HG03039 (cell line): ENCODE measurements around the gene PDCD1.
"Not testable (repeated sequence)": the region's sequence is repeated elsewhere in the genome, so short reads cannot be mapped to it uniquely, and the experiment has no call there.

Experiments used
- ATAC-seq: cut with Tn5 transposase; IDR thresholded peaks from one replicate; pipeline ENCODE4 v1.9.1; 2021; ENCODE audit warnings: mild to moderate bottlenecking, moderate library complexity; ENCODE audit not compliant: unreplicated experiment

PDCD1 gene

GRCh38 chr2:241879326-241879725 is 20.6 kb upstream of the PDCD1 start:
- no peak for ATAC-seq

GRCh38 chr2:241877989-241878970 is 19.6 kb upstream of the PDCD1 start:
- no peak for ATAC-seq

DNA sequence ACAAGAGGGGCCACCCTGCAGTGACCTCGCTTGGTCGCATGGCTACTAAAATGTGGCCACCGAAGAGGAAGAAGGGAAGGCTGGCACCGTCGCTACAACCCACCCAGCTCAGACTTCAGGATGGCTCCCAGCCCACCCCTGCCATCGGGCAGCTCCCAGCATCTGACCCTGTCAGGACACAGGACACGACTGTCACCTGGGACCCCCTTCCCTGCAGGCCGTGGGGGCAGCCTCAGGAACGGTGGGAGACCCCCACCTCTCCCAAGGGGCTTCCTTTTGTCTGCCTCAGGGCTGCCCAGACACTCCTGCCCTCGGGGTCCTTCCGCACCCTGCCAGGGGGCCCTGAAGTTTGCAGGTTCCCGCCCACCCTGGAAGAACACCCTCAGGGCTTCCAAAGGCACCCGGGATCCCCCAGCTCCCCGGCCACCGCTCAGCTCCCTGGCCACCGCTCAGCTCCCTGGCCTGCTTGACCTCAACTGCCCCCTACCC is 18.5 kb upstream of the PDCD1 start:
- ATAC-seq, result no peak

GRCh38 chr2:241876528-241877196 is 18.0 kb upstream of the PDCD1 start:
- no peak for ATAC-seq

- not testable (repeated sequence) for ATAC-seq
Measured at GRCh38 chr2:241875754-241876527, 17.2 kb upstream of the PDCD1 start.

DNA sequence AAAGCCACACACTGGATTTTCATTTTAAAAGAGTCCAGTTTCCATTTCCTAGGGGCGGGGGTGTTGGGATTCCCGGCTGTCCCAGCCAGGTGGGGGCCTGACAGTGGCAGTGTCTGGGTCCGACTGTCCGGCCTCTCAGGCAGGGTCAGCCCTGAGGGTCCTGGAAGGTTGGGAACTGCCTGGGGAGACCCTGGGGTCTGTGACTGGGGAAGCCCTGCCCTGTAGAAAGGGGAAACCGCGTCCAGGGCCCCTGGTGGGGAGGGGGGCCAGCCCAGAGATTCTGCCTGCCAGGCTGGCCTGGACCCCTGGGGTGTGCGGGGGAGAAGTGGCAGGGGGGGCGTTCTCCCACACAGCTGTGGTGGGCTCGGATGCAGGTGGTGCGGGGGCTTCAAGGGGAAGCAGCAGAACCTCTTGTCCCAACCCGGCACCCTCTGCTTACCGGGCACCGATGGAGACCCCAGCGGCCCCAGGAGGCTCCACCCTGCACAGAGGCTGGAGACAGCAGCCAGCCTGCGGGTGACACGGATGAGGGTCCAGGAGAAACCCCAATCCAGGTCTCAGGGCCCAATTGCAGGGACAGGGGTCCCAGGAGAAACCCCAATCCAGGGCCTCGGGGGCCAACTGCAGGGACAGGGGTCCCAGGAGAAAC is 15.7 kb upstream of the PDCD1 start:
- ATAC-seq, result no peak

DNA sequence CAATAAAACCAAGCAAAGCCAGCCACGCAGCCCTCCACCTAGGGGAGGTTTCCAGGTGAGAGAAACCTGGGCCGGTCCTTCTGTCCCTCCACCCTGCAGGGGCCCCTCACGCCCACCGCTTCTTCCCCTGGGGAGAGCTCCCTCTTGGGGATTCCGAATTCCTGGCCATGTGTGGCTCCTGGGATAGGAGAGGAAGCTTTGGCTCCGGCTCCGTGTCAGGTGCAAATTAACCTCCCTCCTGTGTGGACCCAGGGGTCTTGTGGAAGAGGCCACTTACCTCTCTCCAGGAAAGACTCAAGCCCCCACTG is 15.1 kb upstream of the PDCD1 start:
- ATAC-seq, result no peak

DNA sequence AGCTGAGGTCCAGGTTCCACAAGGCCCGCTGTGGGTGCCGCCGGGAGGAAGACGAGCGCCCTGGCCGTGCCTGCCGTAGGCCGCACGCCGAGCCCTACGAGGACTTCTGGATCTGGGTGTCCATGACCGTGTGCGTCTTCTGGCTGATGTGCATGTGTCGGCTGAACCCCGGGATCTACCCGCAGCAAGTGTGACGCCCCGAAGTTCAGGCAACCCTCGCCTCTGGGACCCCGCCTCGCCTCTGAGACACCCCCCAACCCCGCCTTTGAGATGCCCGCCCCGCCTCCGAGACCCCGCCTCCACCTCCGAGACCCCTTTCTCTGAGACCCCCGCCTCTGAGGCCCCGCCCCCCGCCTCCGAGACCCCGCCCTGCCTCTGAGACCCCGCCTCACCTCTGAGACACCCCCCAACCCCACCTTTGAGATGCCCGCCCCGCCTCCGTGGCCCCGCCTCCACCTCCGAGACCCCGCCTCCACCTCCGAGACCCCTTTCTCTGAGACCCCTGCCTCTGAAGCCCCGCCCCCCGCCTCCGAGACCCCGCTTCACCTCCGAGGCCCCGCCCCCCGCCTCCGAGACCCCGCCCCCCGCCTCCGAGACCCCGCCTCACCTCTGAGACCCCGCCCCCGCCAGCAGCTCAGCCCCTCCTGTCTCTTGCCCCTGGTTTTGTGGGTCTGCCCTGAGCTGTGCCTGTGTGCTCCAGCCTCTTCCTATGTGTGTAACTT is 14.5 kb upstream of the PDCD1 start:
- ATAC-seq, result no peak

DNA sequence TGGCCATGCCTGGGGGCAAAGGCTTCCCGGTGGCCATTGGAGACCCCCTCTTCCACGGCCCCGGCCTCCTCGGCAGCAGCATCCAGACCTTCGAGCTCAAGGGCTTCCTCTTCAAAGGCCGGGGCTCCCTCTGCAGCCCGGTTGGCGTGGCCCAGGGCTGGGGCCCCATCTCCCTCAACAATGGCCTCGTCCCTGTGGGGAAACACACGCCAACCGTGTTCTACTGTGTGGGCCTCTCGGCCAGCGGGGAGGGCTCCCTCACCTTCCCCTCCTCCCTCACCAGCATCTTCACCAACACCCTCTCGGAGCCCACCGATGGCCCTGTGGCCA is 13.6 kb upstream of the PDCD1 start:
- no peak for ATAC-seq

DNA sequence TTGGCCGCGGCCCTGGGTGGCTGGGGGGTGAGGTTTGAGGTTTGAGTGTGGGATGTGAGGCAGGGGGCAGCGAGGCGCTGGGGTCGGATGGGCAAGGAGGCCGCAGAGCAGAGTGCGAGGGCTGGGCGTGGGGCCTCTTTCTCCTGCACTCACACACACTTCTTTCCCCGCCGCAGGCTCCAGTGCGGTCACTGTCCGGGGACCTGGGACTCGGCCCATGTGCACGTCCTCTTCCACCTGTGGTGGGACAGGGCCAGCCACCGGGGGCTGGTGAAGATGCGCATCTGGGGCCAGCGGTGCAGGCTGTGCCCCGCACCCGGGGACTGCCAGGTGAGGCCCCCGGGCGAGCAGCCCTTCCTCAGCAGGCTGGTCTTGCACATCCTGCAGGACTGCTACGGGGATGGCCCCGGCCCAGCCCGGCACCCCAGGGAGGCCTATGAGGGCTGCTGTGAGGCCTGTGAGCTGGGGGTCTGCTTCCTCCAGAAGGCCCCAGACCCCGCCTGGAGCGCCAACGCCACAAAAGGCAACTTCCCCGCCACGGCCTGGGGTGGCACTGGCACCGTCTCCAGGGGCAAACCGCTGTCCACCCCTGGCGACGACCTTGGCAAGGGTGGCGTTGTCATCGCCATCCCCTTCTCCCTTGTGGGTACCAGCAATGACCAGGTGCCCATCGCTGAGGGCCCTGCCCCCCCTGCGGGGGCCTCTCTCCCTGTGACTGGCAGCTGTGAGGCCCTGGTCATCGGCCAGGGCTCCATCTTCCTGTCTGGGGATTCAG is 13.0 kb upstream of the PDCD1 start:
- no peak for ATAC-seq

DNA sequence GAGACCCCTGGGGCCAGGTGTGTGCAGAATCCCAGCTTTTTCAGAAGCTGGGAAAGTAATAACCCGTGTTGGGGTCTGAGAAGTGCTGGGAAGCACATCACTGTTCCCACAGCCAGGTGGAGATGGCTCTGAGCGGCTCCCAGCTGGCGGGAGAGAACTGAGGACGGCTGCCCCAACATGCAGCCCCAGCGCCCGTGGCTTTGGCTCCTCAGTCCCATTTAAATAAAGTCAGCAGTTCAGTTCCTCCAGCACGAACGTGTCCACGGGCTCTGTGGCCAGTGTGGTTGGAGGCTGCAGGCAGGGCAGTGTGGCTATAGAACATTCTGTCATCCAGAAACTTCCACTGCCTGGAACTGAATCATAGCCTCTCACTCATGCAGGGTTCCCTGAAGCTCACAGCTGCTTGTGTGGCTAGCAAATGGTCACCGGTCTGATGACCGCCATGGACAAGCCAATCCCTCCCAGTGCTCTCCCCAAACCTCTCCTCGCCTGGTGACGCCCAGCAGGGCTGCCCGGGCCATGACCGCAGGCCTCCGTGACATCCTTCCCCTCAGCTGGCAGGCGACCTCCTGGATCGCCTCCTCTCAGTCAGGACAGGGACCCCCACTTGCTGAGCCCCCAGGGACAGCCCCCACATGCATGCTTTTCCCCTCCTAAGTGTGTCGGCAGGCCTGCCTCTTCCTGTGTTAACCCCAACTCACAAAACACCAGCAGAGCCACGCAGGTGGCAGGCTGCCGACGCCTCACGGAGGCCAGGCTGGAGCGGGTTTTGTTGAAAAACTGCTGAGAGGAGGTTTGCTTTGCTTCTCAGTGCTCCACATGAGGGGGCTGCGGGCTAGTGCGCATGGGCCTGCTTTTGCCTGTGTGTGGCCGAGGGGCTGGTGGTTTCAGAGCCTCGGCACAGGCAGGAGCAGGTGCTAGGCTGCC is 12.2 kb upstream of the PDCD1 start:
- no peak for ATAC-seq

DNA sequence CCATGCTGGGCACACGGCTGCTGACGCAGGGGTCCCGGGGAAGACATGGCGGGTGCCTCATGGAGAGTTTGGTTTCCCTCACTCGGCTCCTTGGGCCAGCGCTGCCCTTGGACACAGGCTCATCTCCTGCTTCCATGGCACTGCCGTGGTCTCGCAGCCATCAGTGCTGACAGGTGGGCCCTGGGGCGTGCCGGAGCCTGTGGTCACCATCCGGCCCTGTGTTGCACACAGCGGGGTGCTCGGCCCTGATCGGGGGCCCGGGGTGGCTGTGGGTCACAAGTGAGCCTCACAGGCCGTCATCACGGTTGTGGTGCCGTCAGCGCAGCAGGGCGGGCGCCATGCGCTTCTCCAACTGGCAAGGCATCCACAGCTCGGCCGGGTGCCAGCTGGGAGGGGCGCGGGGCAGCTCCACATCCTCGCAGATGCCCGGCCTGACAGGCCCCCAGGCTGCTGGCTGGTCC is 11.4 kb upstream of the PDCD1 start:
- no peak for ATAC-seq

GRCh38 chr2:241869087-241869961 is 10.6 kb upstream of the PDCD1 start, which contains the start of gene RTP5:
Gene RTP5, plus strand, starts transcription at chr2:241869729. Its CDS starts 28 bp downstream, at chr2:241869757.
- ATAC-seq, result no peak

DNA sequence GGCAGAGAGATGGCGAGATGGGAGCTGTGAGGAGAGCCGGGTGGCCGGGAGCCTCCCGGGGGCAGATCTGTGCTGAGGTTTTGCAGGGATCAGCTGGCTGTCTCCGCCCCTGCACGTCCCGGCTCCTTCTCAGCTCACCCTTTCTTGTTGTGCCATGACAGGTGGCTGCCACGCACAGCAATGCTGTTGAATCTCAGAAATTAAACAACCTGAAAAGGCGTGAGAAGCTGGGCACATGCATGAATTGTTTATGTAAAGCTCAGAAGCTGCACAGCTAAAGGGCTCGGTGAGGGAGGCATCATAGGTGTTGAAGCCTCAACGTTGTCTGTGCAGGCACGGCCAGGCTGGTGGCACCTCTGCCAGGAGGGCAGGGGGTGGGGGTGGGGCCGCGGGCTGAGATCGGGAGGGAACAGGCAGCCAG is 10.0 kb upstream of the PDCD1 start:
- no peak for ATAC-seq

DNA sequence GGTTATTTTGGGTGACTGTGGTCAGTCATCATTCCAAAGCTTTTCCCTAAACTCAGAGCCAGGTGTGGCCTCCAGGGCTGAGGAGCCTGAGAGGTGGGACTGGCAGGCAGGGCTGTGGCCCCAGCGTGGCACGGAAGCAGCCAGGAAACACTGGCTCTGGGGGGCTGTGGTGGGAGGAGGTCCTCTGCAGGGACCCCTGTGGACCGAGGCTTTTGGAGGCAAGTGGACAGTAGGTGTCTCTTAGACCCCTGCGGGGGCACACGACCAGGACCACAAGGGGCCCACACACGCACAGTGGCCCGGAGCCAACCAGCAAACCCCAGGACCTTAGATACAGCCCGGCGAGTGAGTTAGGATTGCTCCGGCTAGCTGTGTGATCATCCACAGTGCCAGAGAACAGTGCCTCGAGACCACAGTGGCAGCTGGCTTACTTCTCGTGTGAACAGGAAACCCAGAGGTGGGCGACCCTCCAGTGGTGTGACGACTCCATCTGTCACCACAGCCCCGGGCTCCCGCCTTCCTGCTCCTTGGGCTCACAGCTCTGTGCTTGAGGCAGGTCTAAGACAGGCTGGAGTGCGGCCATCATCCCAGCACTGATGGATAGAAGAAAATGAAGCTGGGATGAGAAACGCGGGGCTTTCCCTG is 9.2 kb upstream of the PDCD1 start:
- no peak for ATAC-seq

DNA sequence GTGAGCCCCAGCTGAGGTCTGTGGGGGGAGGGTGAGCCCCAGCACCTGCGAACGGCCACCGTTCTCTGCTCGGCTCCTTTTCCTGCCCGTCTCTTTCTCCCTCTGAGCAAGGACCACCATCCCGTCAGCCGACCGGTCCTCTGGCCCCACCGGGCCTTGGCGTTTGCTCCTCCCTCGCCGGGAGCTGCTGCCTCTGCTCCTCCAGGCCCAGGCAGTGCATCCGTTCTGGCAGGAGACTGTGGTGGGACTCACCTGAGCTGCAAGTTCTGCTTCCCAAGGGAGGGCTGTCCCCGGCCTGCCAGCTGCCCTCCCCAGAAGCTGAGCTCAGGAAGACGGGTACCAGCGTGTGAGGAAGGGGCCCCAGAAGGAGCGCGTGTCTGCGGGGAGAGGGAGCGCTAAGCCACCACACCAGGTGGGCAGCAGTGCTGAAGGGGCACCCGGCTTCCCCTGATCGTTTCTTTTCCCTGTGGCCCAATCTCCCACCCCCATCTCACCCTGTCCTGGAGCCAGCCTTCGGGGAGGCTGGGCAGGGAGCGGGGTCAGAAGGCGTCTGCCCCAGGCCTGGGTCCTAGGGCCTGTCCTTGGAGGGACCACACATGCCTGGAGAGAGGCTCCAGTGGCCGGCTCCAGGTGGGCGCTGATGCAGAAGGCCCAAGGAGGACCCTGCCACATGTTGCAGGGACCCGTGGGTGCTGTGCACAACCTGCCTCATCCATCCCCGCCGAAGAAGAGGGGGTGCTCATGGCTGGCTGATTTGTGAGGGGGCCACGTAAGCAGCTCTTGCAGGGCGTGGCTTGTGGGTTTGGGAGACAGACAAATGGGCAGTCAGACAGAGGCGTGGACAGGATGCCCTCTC is 8.3 kb upstream of the PDCD1 start:
- no peak for ATAC-seq
